Measurements from ENCODE around the gene SNRNP27. TPM values are rescaled to one million over a fixed set of nuclear protein-coding genes. Genes with fewer than 3 reads are reported as not detected.

SNRNP27 gene
- total and polyA plus RNA-seq, 2 donors (not counting 1 experiment from before 2014, with no cell fraction given), result 38.8 to 62.9 TPM

DNA sequence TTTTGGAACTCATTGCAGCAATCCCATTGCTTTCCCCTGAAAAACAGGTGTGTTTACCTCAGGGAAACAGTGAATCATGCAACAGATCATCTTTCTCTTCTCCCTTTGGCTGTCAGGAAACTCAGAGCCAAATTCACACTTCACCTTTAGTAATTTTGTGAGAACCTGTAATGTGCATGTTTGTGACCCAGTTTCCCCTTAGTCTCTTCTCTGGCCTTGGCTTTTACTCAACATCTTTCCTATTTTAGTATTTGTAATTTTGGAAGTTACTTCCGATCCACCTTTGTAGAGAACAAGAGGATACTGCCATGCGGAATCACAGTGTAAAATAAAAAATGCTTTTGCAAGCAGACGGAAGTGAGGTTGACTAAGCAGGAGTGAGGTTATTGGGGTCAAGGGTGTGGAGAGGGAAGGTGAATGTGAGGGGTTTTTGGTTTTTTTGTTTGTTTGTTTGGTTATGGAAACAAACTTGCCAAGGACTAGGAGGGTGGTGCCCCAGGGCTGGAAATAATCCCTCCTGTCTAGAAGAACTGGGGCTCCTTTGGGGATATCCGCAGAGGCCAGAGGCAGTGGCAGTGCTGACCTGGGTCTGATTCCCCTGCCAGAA is 53.7 kb downstream of the SNRNP27 start:
- Histone ChIP-seq H3K79me2 (ENCODE audit: control insufficient read depth, insufficient read depth, low read length) (no peaks in the 10 kb centered on the region), H2AFZ (ENCODE audit: low read length) (no peak overlapping the region), H3K4me2 (ENCODE audit: extremely low read depth, insufficient read depth, low read length) (no peak overlapping the region), H4K20me1 (ENCODE audit: control insufficient read depth, extremely low read depth, insufficient read depth, low read length) (no peaks in the 10 kb centered on the region), H3K4me3 (replicated peaks in 1 of 4; ENCODE audit: control extremely low read depth in 1 of 4, insufficient read depth in 1 of 4, low read depth in 3 of 4, low read length in 4 of 4) (no peak overlapping the region), H3K27ac (ENCODE audit: insufficient read depth, low read length) (no peak overlapping the region), H3K4me1 (ENCODE audit: control insufficient read depth, extremely low read depth, insufficient read depth, low read length) (peaks cover 9% of the 10 kb centered on the region), H3K27me3 (ENCODE audit: control insufficient read depth, insufficient read depth, low read length) (no peaks in the 10 kb centered on the region), H3K9me3 (ENCODE audit: control insufficient read depth, insufficient read depth, low read depth, low read length) (no peaks in the 10 kb centered on the region), H3K9ac (ENCODE audit: insufficient read depth, low read length) (no peak overlapping the region), H3K36me3 (ENCODE audit: control insufficient read depth, insufficient read depth, low read length) (no peaks in the 10 kb centered on the region)
- TF ChIP-seq, protein P1, sequence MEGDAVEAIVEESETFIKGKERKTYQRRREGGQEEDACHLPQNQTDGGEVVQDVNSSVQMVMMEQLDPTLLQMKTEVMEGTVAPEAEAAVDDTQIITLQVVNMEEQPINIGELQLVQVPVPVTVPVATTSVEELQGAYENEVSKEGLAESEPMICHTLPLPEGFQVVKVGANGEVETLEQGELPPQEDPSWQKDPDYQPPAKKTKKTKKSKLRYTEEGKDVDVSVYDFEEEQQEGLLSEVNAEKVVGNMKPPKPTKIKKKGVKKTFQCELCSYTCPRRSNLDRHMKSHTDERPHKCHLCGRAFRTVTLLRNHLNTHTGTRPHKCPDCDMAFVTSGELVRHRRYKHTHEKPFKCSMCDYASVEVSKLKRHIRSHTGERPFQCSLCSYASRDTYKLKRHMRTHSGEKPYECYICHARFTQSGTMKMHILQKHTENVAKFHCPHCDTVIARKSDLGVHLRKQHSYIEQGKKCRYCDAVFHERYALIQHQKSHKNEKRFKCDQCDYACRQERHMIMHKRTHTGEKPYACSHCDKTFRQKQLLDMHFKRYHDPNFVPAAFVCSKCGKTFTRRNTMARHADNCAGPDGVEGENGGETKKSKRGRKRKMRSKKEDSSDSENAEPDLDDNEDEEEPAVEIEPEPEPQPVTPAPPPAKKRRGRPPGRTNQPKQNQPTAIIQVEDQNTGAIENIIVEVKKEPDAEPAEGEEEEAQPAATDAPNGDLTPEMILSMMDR (conservative IDR thresholded peaks at IDR 0.05 in 1 of 2, IDR thresholded peaks at IDR 0.05 in 1 of 2; ENCODE audit: low read depth in 1 of 2, low read length in 2 of 2), result no peak
- no peak for TF ChIP-seq EZH2 (IDR thresholded peaks at IDR 0.05; ENCODE audit: low read length, missing control alignments)
- DNase-seq (ENCODE audit: low read depth in 2 of 2), result no peak

DNA sequence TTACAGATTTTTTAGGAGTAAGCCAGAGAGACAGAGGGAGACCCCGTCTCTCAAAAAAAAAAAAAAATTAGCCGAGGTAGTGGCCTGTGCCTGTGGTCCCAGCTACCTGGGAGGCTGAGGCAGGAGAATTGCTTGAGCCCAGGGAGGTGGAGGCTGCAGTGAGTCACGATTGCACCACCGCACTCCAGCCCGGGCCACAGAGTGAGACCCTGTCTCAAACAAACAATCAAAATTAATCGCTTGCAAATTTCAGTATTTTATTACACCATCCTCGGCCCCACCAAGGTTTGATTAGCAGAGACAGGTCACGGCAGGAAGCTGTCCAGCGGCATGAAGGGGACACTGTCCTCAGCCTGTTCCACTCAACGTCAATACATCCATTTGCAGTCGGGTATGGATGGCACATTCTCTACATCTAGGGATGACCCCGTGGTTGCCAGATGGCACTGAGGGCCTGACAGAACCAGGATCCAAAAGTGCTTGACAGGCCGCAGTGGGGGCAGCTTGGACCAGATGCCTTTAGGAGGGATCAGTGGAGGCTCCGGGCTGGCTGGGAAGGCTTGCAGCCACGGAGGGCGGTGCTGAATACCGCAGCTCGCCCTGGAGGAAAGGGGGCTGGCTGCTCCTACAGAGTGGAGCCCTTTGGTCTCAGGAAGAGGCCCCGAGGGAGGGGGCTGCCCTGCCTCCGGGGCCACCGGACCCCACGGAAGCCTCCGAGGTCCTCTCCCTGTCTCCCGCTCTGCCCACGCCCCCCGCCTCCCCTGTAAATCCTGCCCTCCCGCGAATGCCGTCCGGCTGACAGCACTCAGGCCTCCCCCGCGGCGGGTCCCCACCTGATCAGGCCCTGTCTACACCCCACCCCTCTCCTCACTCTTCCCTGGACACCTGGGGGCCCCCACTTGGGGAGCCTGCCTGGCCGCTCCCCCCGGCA is 54.5 kb downstream of the SNRNP27 start:
- no peak for TF ChIP-seq EZH2 (IDR thresholded peaks at IDR 0.05; ENCODE audit: low read length, missing control alignments)
- TF ChIP-seq, protein P1 (conservative IDR thresholded peaks at IDR 0.05 in 1 of 2, IDR thresholded peaks at IDR 0.05 in 1 of 2; ENCODE audit: low read depth in 1 of 2, low read length in 2 of 2), result no peak
- DNase-seq (ENCODE audit: low read depth in 2 of 2), result peak in 1 of 2 donors; percentile 14
- no peaks in the 10 kb centered on the region for H3K36me3 ChIP-seq (ENCODE audit: control insufficient read depth, insufficient read depth, low read length)
- H3K27me3 ChIP-seq (ENCODE audit: control insufficient read depth, insufficient read depth, low read length), result no peaks in the 10 kb centered on the region
- H3K9me3 ChIP-seq (ENCODE audit: control insufficient read depth, insufficient read depth, low read depth, low read length), result no peaks in the 10 kb centered on the region
- H3K4me1 ChIP-seq (ENCODE audit: control insufficient read depth, extremely low read depth, insufficient read depth, low read length), result peaks cover 9% of the 10 kb centered on the region
- H3K9ac ChIP-seq (ENCODE audit: insufficient read depth, low read length), result no peak overlapping the region
- no peaks in the 10 kb centered on the region for H3K79me2 ChIP-seq (ENCODE audit: control insufficient read depth, insufficient read depth, low read length)
- H3K4me2 ChIP-seq (ENCODE audit: extremely low read depth, insufficient read depth, low read length), result no peak overlapping the region
- no peaks in the 10 kb centered on the region for H4K20me1 ChIP-seq (ENCODE audit: control insufficient read depth, extremely low read depth, insufficient read depth, low read length)
- no peak overlapping the region for H2AFZ ChIP-seq (ENCODE audit: low read length)
- no peak overlapping the region for H3K27ac ChIP-seq (ENCODE audit: insufficient read depth, low read length)
- H3K4me3 ChIP-seq (replicated peaks in 1 of 4; ENCODE audit: control extremely low read depth in 1 of 4, insufficient read depth in 1 of 4, low read depth in 3 of 4, low read length in 4 of 4), result no peak overlapping the region

GRCh38 chr2:69948963-69949645 is 55.3 kb downstream of the SNRNP27 start:
- no peak overlapping the region for H3K4me2 ChIP-seq (ENCODE audit: extremely low read depth, insufficient read depth, low read length)
- no peak overlapping the region for H3K9ac ChIP-seq (ENCODE audit: insufficient read depth, low read length)
- no peak for TF ChIP-seq EZH2 (IDR thresholded peaks at IDR 0.05; ENCODE audit: low read length, missing control alignments)
- TF ChIP-seq, protein P1 (conservative IDR thresholded peaks at IDR 0.05 in 1 of 2, IDR thresholded peaks at IDR 0.05 in 1 of 2; ENCODE audit: low read depth in 1 of 2, low read length in 2 of 2), result no peak
- no peak overlapping the region for H2AFZ ChIP-seq (ENCODE audit: low read length)
- peaks cover 9% of the 10 kb centered on the region for H3K4me1 ChIP-seq (ENCODE audit: control insufficient read depth, extremely low read depth, insufficient read depth, low read length)
- H3K79me2 ChIP-seq (ENCODE audit: control insufficient read depth, insufficient read depth, low read length), result no peaks in the 10 kb centered on the region
- H3K36me3 ChIP-seq (ENCODE audit: control insufficient read depth, insufficient read depth, low read length), result no peaks in the 10 kb centered on the region
- no peaks in the 10 kb centered on the region for H3K9me3 ChIP-seq (ENCODE audit: control insufficient read depth, insufficient read depth, low read depth, low read length)
- no peaks in the 10 kb centered on the region for H3K27me3 ChIP-seq (ENCODE audit: control insufficient read depth, insufficient read depth, low read length)
- H3K4me3 ChIP-seq (replicated peaks in 1 of 4; ENCODE audit: control extremely low read depth in 1 of 4, insufficient read depth in 1 of 4, low read depth in 3 of 4, low read length in 4 of 4), result no peak overlapping the region
- H3K27ac ChIP-seq (ENCODE audit: insufficient read depth, low read length), result no peak overlapping the region
- H4K20me1 ChIP-seq (ENCODE audit: control insufficient read depth, extremely low read depth, insufficient read depth, low read length), result no peaks in the 10 kb centered on the region
- no peak for DNase-seq (ENCODE audit: low read depth in 2 of 2)
